ENCODE measurements around the gene TRIM24. TPM values are rescaled to one million over a fixed set of nuclear protein-coding genes. Genes with fewer than 3 reads are reported as not detected.
"Not testable (repeated sequence)": the region's sequence is repeated elsewhere in the genome, so short reads cannot be mapped to it uniquely, and the experiment has no call there.

The TRIM24 gene
- total RNA-seq, 3 donors from 2014 or later, result 17.5 to 21.2 (median 18.9) TPM

DNA sequence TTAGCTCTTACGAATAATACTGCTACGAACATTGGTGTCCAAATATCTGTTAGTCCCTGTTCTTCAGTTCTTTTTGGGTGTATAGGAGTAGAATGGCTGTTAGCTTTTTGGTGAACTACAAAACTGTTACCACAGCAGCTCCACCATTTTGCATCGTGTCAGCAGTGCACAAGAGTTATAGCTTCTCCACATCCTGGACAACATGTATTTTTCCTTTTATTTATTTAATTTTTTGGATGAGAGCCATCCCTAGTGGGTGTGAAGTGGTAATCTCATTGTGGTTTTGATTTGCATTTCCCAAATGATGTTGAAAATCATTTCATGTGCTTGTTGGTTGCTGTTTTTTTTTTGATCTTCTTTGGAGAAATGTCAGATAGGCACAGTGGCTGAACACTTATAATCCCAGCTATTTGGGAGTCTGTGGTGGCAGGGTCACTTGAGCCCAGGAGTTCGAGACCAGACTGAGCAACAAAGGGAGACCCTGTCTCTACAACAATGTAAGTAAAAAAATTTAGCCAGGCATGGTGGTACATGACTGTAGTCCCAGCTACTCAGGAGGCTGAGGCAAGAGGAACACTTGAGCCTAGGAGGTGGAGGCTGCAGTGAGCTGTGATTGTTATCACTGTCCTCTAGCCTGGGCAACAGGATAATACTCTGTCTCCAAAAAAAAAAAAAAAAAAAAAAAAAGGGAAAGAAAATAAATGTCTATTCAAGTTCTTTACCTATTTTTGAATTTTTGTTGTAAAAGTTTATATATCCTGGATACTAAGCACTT is 31.7 kb downstream of the TRIM24 start:
- no peak for ATAC-seq
- DNase-seq, result no peak
- TF ChIP-seq, protein P1, sequence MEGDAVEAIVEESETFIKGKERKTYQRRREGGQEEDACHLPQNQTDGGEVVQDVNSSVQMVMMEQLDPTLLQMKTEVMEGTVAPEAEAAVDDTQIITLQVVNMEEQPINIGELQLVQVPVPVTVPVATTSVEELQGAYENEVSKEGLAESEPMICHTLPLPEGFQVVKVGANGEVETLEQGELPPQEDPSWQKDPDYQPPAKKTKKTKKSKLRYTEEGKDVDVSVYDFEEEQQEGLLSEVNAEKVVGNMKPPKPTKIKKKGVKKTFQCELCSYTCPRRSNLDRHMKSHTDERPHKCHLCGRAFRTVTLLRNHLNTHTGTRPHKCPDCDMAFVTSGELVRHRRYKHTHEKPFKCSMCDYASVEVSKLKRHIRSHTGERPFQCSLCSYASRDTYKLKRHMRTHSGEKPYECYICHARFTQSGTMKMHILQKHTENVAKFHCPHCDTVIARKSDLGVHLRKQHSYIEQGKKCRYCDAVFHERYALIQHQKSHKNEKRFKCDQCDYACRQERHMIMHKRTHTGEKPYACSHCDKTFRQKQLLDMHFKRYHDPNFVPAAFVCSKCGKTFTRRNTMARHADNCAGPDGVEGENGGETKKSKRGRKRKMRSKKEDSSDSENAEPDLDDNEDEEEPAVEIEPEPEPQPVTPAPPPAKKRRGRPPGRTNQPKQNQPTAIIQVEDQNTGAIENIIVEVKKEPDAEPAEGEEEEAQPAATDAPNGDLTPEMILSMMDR (IDR thresholded peaks at IDR 0.05), result no peak

DNA sequence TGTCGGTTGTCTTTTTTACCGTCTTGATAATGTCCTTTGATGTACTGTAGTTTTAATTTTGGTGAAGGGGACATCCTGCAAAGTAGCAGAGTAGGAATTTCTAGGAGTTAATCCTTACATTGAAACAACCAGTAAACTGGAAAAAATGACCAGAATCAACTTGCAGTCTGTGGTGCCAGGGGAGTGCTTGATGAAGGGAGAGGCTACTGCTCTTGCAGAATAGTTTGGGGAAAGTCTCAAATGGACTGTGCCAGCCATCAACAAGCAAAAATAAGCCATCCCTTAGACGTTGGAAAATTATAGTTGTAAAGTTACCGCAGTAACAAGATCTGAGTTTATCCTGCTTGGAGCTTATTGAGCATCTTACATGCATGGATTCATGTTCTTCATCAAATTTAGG is 32.4 kb downstream of the TRIM24 start:
- no peak for DNase-seq
- intact Hi-C loops (cut with DNase I, micrococcal nuclease), result no loop called here
- Histone ChIP-seq H3K4me3 (no peak overlapping the region), H3K4me1 (ENCODE audit: low read depth) (no peaks in the 10 kb centered on the region), H3K9me3 (no peaks in the 10 kb centered on the region), H3K36me3 (ENCODE audit: low read depth) (no peaks in the 10 kb centered on the region)
- TF ChIP-seq, protein P1 (IDR thresholded peaks at IDR 0.05), result no peak
- ATAC-seq, result no peak

More for the DNA sequence above, 31.7 kb downstream of the TRIM24 start:
- intact Hi-C loops (cut with DNase I, micrococcal nuclease), result no loop called here
- H3K36me3 ChIP-seq (ENCODE audit: low read depth), result no peaks in the 10 kb centered on the region
- H3K4me1 ChIP-seq (ENCODE audit: low read depth), result no peaks in the 10 kb centered on the region
- H3K9me3 ChIP-seq, result no peaks in the 10 kb centered on the region
- H3K4me3 ChIP-seq, result no peak overlapping the region

DNA sequence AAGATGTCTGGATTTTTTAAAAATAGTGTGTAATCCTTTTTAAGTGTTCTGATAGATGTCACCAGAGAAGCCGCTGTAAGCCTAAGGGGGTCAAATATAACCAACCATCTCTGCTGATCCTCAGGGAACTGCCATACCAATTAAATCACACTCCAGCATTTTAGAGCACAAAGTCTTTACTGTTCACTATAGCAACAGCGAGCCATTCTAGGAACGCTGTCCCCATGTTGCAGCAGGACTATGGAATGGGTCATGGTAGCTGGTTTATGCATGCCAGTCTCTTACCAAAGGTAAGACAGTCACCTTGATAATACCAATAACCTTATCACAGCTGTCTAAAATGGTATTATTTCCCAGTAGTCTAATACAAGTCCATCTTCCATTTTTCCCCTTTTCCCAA is 33.5 kb downstream of the TRIM24 start:
- ATAC-seq (no peak), DNase-seq (no peak)
- Histone ChIP-seq H3K4me3 (no peak overlapping the region), H3K9me3 (no peaks in the 10 kb centered on the region), H3K36me3 (ENCODE audit: low read depth) (no peaks in the 10 kb centered on the region), H3K4me1 (ENCODE audit: low read depth) (no peaks in the 10 kb centered on the region)
- TF ChIP-seq, protein P1 (IDR thresholded peaks at IDR 0.05), result no peak
- intact Hi-C loops (cut with DNase I, micrococcal nuclease), result no loop called here

DNA sequence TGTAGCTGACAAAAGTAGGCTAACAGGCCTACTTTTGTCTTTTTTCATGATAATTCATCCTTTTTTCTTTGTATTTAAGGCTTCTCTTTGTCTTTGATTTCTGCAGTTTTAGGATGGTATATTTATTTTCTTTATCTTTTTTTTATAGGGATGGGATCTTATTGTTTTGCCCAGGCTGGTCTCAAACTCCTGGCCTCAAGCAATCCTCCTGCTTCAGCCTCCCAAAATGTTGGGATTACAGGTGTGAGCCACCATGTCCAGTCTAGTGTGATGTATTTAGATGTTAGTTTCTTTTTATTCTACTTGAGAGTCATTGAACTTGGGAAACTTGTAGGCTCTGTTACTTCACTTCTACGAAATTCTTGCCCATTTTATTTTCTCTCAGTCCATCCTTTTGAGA is 35.4 kb downstream of the TRIM24 start:
- no peak overlapping the region for H3K4me3 ChIP-seq
- TF ChIP-seq, protein P1 (IDR thresholded peaks at IDR 0.05), result no peak
- H3K36me3 ChIP-seq (ENCODE audit: low read depth), result no peaks in the 10 kb centered on the region
- intact Hi-C loops (cut with DNase I, micrococcal nuclease), result no loop called here
- H3K4me1 ChIP-seq (ENCODE audit: low read depth), result no peaks in the 10 kb centered on the region
- no peak for DNase-seq
- H3K9me3 ChIP-seq, result peaks cover 2% of the 10 kb centered on the region
- ATAC-seq, result no peak

DNA sequence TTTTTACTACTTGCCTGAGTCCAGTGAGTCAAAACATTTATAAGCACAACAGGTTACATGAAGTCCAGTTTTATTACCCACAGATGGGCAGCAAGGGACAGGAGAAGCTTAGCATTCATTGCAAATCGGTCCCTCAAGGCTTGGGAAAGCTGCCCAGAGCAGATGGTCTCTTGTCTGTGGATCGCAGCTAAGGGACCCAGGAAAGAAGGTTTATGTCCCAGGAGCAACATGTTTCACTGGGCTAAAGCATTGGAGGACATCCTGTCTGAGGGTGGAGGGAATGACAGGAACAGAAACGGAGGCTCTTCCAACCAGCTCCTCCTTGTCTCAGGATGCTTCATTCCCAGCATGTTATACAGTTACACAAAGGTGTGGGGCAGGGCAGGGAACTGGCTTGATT is 39.3 kb downstream of the TRIM24 start:
- intact Hi-C loops (cut with DNase I, micrococcal nuclease), result no loop called here
- ATAC-seq, result no peak
- TF ChIP-seq, protein P1 (IDR thresholded peaks at IDR 0.05), result no peak

DNA sequence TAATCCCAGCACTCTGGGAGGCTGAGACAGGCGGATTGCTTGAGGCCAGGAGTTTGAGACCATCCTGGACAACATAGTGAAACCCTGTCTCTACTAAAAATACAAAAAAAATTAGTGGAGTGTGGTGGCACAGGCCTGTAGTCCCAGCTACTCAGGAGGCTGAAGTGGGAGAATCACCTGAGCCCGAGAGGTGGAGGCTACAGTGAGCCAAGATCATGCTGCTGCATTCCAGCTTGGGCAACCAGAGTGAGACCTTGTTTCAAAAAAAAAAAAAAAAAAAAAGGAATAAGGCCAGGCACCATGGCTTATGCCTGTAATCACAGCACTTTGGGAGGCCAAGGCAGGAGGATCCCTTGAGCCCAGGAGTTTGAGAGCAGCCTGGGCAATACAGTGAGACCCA is 40.2 kb downstream of the TRIM24 start:
- H3K36me3 ChIP-seq (ENCODE audit: low read depth); H3K4me1 ChIP-seq (ENCODE audit: low read depth); intact Hi-C loops (cut with DNase I, micrococcal nuclease); H3K9me3 ChIP-seq; ATAC-seq; DNase-seq; H3K4me3 ChIP-seq: not testable (repeated sequence)

More for the DNA sequence above, 39.3 kb downstream of the TRIM24 start:
- H3K9me3 ChIP-seq, result peaks cover 2% of the 10 kb centered on the region
- DNase-seq, result no peak
- no peak overlapping the region for H3K4me3 ChIP-seq
- no peaks in the 10 kb centered on the region for H3K4me1 ChIP-seq (ENCODE audit: low read depth)
- no peaks in the 10 kb centered on the region for H3K36me3 ChIP-seq (ENCODE audit: low read depth)

All from mucosa of descending colon (tissue), 3 donors.